ENCODE data around the gene FOXO1. TPM values are rescaled to one million over a fixed set of nuclear protein-coding genes. Genes with fewer than 3 reads are reported as not detected.

The FOXO1 gene
- total RNA-seq, 2 donors from 2014 or later, result 15.7 to 26.4 TPM

GRCh38 chr13:40618581-40619478 is 47.6 kb downstream of the FOXO1 start:
- Histone ChIP-seq H3K36me3 (no peaks in the 10 kb centered on the region), H3K4me3 (no peak overlapping the region), H3K9ac (ENCODE audit: low read depth in 2 of 2, low read length in 2 of 2) (no peak overlapping the region), H3K4me1 (no peaks in the 10 kb centered on the region), H3K9me3 (no peaks in the 10 kb centered on the region), H3K27me3 (no peaks in the 10 kb centered on the region), H3K27ac (no peak overlapping the region)
- no peak for TF ChIP-seq CTCF (IDR thresholded peaks at IDR 0.05)
- DNase-seq, result no peak
- intact Hi-C loops (cut with DNase I), result no loop called here

- intact Hi-C loops (cut with DNase I), result no loop called here
- peaks cover 7% of the 10 kb centered on the region for H3K4me1 ChIP-seq
Observed at GRCh38 chr13:40617801-40618356, 48.6 kb downstream of the FOXO1 start.

GRCh38 chr13:40615619-40616018 is 50.8 kb downstream of the FOXO1 start:
- H3K27ac ChIP-seq, result no peak overlapping the region
- intact Hi-C loops (cut with DNase I), result no loop called here
- no peaks in the 10 kb centered on the region for H3K9me3 ChIP-seq
- no peak for TF ChIP-seq CTCF (IDR thresholded peaks at IDR 0.05)
- peaks cover 9% of the 10 kb centered on the region for H3K4me1 ChIP-seq
- no peak overlapping the region for H3K9ac ChIP-seq (ENCODE audit: low read depth in 2 of 2, low read length in 2 of 2)
- no peaks in the 10 kb centered on the region for H3K36me3 ChIP-seq
- no peak for DNase-seq
- H3K4me3 ChIP-seq, result no peak overlapping the region
- no peaks in the 10 kb centered on the region for H3K27me3 ChIP-seq

More at GRCh38 chr13:40617801-40618356, 48.6 kb downstream of the FOXO1 start:
- no peak overlapping the region for H3K9ac ChIP-seq (ENCODE audit: low read depth in 2 of 2, low read length in 2 of 2)
- TF ChIP-seq CTCF (IDR thresholded peaks at IDR 0.05), result no peak
- no peaks in the 10 kb centered on the region for H3K9me3 ChIP-seq
- no peaks in the 10 kb centered on the region for H3K27me3 ChIP-seq
- no peak overlapping the region for H3K4me3 ChIP-seq
- no peak overlapping the region for H3K27ac ChIP-seq
- no peaks in the 10 kb centered on the region for H3K36me3 ChIP-seq
- no peak for DNase-seq

GRCh38 chr13:40613914-40614313 is 52.5 kb downstream of the FOXO1 start:
- TF ChIP-seq CTCF (IDR thresholded peaks at IDR 0.05), result no peak
- no peak overlapping the region for H3K9ac ChIP-seq (ENCODE audit: low read depth in 2 of 2, low read length in 2 of 2)
- intact Hi-C loops (cut with DNase I), result no loop called here
- H3K36me3 ChIP-seq, result no peaks in the 10 kb centered on the region
- no peak for DNase-seq
- H3K27me3 ChIP-seq, result no peaks in the 10 kb centered on the region
- H3K9me3 ChIP-seq, result no peaks in the 10 kb centered on the region
- peak overlapping the region; percentile 21 for H3K27ac ChIP-seq
- no peak overlapping the region for H3K4me3 ChIP-seq
- peaks cover 13% of the 10 kb centered on the region for H3K4me1 ChIP-seq

DNA sequence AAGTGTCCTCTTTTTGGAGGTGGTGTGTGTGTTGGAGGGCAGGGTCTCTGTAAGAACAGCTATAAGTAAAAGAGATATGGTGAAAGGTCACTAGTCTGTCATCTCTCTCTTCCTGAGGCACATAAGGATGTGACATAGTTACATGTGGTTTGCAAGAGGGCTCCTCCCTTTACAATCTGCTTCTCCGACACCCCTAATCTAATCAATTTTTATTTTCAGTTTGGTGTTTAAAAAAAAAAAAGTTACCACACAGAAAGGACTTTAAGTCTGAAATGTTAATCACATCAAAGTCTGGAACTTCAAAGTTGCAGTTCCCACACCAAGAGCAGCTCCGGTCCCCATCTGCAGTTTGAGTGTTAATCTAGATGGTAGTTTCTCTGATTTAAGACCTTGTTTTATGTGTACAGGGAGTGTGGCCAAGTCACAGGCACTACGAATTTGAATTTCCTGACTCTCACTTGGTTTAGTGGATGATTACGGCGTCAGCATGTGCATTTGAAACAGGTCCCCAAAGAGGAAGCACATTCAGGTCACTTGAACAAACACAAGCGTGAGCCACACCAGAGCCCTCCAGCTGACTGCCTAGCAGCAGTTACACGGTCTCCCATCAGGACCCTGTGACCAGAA is 53.1 kb downstream of the FOXO1 start:
- Histone ChIP-seq H3K27me3 (no peaks in the 10 kb centered on the region), H3K27ac (peak overlapping the region; percentile 21), H3K4me1 (peaks cover 13% of the 10 kb centered on the region), H3K9me3 (no peaks in the 10 kb centered on the region), H3K9ac (ENCODE audit: low read depth in 2 of 2, low read length in 2 of 2) (peak overlapping the region in 1 of 2 donors; percentile 32), H3K36me3 (no peaks in the 10 kb centered on the region), H3K4me3 (no peak overlapping the region)
- intact Hi-C loops (cut with DNase I), result no loop called here
- peak; percentile 46 for DNase-seq
- TF ChIP-seq CTCF (IDR thresholded peaks at IDR 0.05), result no peak
